Measurements from ENCODE around the gene UGT1A10.

UGT1A10 gene

DNA sequence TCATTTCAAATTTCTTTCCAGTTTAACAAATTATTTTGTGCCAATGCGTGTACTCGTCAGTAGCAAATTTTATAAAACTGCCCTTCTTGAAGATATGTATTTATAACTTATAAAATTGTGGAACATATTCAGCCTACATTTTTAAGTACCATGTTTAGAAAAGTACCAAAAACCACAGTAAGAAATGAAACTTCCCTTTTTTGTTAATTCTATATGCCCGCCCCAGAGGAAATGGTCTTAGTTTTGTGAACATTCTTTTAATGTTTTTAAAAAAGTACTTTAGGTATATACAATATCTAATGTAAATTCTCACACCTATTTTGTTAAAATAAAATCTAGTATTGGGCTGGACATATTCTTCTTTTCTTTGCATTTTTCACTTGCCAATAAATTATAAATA, 36.6 kb downstream of the UGT1A10 start:
- Histone ChIP-seq H3K9me3 (ENCODE audit: control insufficient read depth, insufficient read depth, low read length) (no peaks in the 10 kb centered on the region), H3K36me3 (ENCODE audit: insufficient read depth, low read length) (no peaks in the 10 kb centered on the region)

DNA sequence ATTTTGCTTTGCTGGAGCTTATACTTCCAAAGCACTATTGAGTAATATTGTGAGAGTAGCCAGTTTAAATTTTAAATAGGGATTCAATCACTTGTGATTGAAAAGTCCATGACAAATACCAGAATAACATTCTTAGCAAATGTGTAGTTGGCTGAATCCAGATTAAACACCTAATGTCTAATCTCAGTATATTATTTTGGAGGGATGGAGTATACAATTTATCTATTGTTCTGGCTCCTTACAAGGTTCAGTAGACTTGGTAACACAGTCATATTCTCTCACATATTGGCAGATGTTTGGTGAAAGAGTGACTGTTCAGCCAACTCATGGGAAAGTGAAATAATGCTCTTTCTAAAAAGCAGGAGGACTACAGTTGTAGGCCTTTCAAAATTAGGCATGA, 37.6 kb downstream of the UGT1A10 start:
- no peaks in the 10 kb centered on the region for H3K36me3 ChIP-seq (ENCODE audit: insufficient read depth, low read length)
- no peak overlapping the region for H3K9ac ChIP-seq (ENCODE audit: low read depth, low read length)
- H3K9me3 ChIP-seq (ENCODE audit: control insufficient read depth, insufficient read depth, low read length): no peaks in the 10 kb centered on the region
- no peaks in the 10 kb centered on the region for H3K4me1 ChIP-seq (ENCODE audit: insufficient read depth, low read length)

More for the DNA sequence above, 36.6 kb downstream of the UGT1A10 start:
- Histone ChIP-seq H3K9ac (ENCODE audit: low read depth, low read length) (no peak overlapping the region), H3K4me1 (ENCODE audit: insufficient read depth, low read length) (no peaks in the 10 kb centered on the region)

DNA sequence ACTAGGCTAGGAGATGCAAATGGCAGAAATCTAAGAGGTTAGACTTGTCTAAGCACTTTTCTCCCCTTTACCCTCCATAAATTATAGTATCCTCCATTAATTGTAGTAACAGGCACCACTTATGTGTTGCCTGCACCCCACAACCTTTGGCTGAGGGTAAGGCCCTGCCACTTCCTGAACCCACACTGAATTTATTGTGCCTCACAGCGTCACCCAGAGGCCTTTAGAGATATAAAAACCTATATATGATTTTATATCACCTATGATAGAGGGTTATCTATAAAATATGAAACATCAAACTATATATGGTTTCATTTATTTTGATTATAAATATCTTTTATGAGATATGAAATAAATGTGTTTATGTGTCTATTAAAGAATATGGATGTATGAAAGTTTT, 38.1 kb downstream of the UGT1A10 start:
- Histone ChIP-seq H3K36me3 (ENCODE audit: insufficient read depth, low read length) (no peaks in the 10 kb centered on the region), H3K4me1 (ENCODE audit: insufficient read depth, low read length) (no peaks in the 10 kb centered on the region), H3K9me3 (ENCODE audit: control insufficient read depth, insufficient read depth, low read length) (no peaks in the 10 kb centered on the region), H3K9ac (ENCODE audit: low read depth, low read length) (no peak overlapping the region)

DNA sequence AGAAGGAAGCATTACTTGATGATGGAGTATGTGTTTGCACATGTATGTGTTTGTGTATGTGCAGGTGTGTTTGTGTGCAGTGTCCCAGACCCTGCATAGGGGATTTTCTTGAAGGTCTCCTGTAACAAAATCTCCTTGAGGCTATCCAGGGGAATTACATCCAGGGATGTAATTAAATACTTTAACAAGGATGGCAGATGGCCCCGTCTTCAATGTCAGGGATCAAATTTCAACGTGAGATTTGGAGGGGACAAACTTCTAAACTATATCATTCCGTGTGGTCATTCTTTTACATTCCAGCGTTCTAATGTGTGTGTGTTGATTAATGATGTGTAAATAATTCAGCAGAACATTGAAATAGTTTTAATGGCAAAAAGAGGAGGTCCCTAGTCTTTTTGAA, 38.7 kb downstream of the UGT1A10 start:
- no peak overlapping the region for H3K9ac ChIP-seq (ENCODE audit: low read depth, low read length)
- no peaks in the 10 kb centered on the region for H3K4me1 ChIP-seq (ENCODE audit: insufficient read depth, low read length)
- no peaks in the 10 kb centered on the region for H3K9me3 ChIP-seq (ENCODE audit: control insufficient read depth, insufficient read depth, low read length)
- H3K36me3 ChIP-seq (ENCODE audit: insufficient read depth, low read length): no peaks in the 10 kb centered on the region

DNA sequence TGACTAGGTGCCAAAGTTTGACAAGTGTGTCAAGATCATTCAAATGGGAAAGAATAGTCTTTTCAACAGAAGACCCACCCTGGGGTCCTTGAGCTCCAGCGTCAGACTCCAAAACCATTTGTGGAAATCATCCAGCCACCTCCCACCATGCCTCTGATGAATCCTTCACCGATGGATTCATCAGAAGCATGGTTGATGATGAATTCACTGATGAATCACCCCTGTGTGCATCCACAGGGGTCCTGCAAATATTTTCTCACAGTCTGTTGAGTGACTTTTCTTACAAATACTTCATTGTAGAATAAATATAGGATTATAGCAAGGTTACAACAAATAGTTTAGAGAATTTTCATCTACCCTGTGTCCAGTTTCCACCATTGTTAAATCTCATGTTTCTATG, 39.8 kb downstream of the UGT1A10 start:
- Histone ChIP-seq H3K36me3 (ENCODE audit: insufficient read depth, low read length) (no peaks in the 10 kb centered on the region), H3K9me3 (ENCODE audit: control insufficient read depth, insufficient read depth, low read length) (no peaks in the 10 kb centered on the region), H3K9ac (ENCODE audit: low read depth, low read length) (no peak overlapping the region), H3K4me1 (ENCODE audit: insufficient read depth, low read length) (no peaks in the 10 kb centered on the region; the same call in 1 of the 2 replicates)

DNA sequence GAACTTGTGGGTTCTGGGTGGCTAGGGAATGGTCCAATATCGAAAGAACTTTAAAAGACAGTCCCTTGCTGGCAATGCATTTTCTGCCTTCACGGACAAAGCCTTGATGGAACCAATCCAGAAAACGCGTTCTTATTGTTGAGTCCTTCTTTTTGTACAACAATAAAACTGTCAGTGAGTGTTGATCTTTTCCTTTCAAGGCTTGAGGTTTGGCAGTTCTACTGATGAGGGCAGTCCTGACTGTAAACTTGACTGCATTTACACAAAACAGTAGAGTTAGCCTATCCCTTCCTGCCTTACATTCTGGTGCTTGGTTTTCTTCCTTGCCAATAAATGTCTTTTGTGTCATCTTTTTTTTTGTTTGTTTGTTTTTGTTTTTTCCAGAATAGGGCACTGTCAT, 42.9 kb downstream of the UGT1A10 start:
- Histone ChIP-seq H3K9me3 (ENCODE audit: control insufficient read depth, insufficient read depth, low read length) (no peaks in the 10 kb centered on the region), H3K36me3 (ENCODE audit: insufficient read depth, low read length) (no peaks in the 10 kb centered on the region), H3K9ac (ENCODE audit: low read depth, low read length) (no peak overlapping the region), H3K4me1 (ENCODE audit: insufficient read depth, low read length) (no peaks in the 10 kb centered on the region; the same call in 1 of the 2 replicates)

DNA sequence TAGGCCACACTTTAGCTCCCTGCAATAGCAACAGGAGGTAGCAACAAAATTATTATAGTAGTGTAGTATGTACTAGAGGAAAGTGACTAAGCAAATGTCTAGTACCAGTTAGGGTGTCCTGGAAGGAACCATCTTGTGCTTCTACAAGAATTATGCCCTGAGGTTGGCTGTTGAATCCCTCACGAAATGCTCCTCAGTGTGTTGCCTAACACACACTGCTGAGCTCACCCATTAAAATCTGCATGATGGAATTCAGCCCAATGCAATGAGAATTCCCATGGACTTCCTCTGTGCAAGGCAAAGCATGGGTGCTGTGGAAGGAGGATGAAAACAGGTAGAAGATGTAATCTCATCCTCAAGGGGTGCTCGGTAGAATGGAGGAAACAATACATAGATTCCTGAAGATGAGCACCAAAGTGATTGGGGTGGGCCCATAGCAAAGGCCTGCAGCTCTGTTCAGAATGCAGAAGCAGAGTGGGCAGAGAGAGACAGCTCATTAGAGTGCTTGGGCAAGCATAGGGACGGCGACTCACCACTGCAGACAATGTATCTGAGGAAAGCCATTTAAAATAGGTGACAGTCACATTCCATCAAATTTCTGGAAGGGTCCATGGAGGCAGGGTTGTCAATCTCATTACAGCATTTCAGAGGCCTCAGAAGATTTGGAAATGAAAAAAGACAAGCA, 44.3 kb downstream of the UGT1A10 start:
- Histone ChIP-seq H3K4me1 (ENCODE audit: insufficient read depth, low read length) (no peaks in the 10 kb centered on the region; the same call in 1 of the 2 replicates), H3K9ac (ENCODE audit: low read depth, low read length) (no peak overlapping the region), H3K36me3 (ENCODE audit: insufficient read depth, low read length) (no peaks in the 10 kb centered on the region), H3K9me3 (ENCODE audit: control insufficient read depth, insufficient read depth, low read length) (no peaks in the 10 kb centered on the region)

DNA sequence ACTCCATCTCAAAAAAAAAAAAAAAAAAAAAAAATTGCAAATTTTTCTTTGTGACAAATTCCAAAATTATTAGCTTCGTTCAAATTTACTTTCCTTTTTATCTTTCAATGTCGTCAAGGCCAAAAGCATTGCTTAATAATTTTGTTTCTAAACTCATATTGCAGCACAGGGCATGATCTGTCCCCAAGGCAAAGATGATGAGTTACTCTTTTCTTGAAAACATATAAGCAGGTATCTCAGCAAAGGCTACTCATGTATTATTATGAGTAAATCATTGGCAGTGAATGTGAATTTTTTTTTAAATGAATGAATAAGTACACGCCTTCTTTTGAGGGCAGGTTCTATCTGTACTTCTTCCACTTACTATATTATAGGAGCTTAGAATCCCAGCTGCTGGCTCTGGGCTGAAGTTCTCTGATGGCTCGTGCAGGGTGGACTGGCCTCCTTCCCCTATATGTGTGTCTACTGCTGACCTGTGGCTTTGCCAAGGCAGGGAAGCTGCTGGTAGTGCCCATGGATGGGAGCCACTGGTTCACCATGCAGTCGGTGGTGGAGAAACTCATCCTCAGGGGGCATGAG, 45.4 kb downstream of the UGT1A10 start, which contains the start of gene UGT1A7:
Gene UGT1A7, plus strand, starts transcription at position 381 of the 579 bp plus-strand sequence. Its CDS starts 37 bp downstream, at position 418.
- no peaks in the 10 kb centered on the region; the same call in 1 of the 2 replicates for H3K4me1 ChIP-seq (ENCODE audit: insufficient read depth, low read length)
- H3K9ac ChIP-seq (ENCODE audit: low read depth, low read length): no peak within 1 kb of the TSS
- no peaks in the 10 kb centered on the region for H3K36me3 ChIP-seq (ENCODE audit: insufficient read depth, low read length)
- H3K9me3 ChIP-seq (ENCODE audit: control insufficient read depth, insufficient read depth, low read length): no peaks in the 10 kb centered on the region

DNA sequence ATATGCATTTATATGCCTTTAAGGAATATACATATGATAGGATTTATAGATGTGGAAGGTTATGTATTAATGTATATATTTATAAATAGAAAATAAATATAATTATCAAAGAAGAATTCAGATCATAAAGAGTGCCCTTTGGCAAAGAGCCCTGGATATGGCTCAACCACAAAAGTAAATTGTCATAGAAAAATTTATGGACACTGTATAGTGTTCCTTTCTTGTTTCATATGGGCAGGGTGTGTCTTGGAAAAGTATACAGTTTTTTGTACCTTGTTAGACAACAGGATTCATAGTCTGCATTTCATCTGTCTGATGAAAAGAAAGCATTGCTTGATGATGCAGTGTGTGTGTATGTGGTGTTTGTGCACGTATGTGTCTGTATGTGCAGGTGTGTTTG, 48.4 kb downstream of the UGT1A10 start:
- no peaks in the 10 kb centered on the region for H3K9me3 ChIP-seq (ENCODE audit: control insufficient read depth, insufficient read depth, low read length)
- H3K9ac ChIP-seq (ENCODE audit: low read depth, low read length): no peak overlapping the region
- no peaks in the 10 kb centered on the region for H3K36me3 ChIP-seq (ENCODE audit: insufficient read depth, low read length)
- no peaks in the 10 kb centered on the region; the same call in 1 of the 2 replicates for H3K4me1 ChIP-seq (ENCODE audit: insufficient read depth, low read length)

DNA sequence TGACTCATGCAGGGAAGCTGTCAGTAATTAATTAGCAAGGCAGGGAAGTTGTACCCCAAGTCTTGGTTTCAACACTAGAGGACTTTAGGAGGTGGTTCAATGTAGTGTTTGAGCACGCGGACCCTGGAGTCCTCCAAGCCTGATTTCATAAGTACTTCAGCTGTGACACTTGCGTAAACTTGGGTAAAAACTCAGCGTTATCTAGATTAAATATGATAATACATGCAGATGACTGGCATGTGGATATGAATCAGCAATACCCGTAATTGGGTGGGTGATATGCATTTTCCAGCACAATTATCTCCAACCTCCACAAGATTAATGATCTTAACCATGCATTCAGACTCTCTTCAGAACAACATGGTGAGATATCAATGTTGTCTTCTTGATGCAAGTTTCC, 50.7 kb downstream of the UGT1A10 start:
- H3K9me3 ChIP-seq (ENCODE audit: control insufficient read depth, insufficient read depth, low read length): no peaks in the 10 kb centered on the region
- no peak overlapping the region for H3K9ac ChIP-seq (ENCODE audit: low read depth, low read length)
- no peaks in the 10 kb centered on the region for H3K36me3 ChIP-seq (ENCODE audit: insufficient read depth, low read length)
- H3K4me1 ChIP-seq (ENCODE audit: insufficient read depth, low read length): peaks cover 12% of the 10 kb centered on the region

DNA sequence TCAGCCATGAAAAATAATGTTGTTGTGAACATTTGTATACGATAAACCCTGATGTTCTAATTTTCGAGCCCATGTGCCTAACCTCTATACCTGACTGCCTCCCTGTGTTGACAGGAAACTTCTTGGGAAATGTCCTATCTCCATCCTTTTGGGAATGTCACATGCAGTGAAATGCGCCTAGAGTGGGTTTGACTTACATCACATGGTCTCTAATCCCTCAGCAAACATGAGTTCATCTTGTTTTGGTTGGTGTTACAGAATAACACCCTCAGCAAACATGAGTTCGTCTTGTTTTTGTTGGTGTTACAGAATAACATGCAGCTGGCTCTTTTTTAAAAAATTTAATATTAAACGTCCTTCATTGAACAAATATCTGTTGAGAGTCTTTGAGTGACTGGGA, 52.1 kb downstream of the UGT1A10 start:
- H3K4me1 ChIP-seq (ENCODE audit: insufficient read depth, low read length): peaks cover 16% of the 10 kb centered on the region
- H3K36me3 ChIP-seq (ENCODE audit: insufficient read depth, low read length): no peaks in the 10 kb centered on the region
- no peak overlapping the region for H3K9ac ChIP-seq (ENCODE audit: low read depth, low read length)
- H3K9me3 ChIP-seq (ENCODE audit: control insufficient read depth, insufficient read depth, low read length): no peaks in the 10 kb centered on the region

DNA sequence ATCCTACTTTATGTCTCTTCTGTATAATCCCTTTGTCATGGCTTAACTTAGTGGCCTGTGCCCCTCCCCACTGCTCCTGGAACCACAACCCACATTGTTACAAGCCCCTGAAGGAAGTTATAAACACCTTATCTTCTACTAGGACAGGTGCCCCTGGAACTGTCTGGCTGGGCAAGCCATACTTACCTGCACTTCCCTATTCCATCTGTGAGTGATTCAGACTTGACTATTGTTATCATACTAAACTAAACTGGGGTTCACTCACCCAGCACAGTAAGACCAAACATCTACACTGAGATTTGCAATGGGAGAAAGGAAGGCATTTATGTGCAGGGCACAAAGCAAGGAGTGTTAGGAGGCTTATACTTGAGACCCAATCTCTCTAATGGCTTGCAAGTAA, 52.8 kb downstream of the UGT1A10 start:
- Histone ChIP-seq H3K9ac (ENCODE audit: low read depth, low read length) (no peak overlapping the region), H3K36me3 (ENCODE audit: insufficient read depth, low read length) (no peaks in the 10 kb centered on the region), H3K9me3 (ENCODE audit: control insufficient read depth, insufficient read depth, low read length) (no peaks in the 10 kb centered on the region), H3K4me1 (ENCODE audit: insufficient read depth, low read length) (peaks cover 16% of the 10 kb centered on the region)

DNA sequence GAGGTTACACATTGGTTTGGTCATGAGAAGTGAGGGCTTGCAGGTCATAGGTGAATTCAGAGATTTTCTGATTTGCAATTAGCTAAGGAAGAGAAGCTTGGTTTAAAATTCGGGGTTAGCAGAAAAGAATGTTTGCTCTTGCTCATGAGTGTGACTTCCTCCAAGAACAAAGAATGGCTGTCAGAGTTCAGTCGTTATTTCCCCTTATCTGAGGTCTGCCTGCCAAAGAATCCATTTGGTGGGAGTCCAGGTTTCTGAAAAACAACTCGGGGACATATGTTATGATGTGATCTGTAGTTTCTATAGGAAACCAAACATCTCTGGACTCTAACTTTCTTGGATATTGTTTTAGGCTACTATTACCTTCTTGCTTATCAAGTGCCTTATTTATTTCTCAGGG, 53.3 kb downstream of the UGT1A10 start:
- Histone ChIP-seq H3K9me3 (ENCODE audit: control insufficient read depth, insufficient read depth, low read length) (no peaks in the 10 kb centered on the region), H3K9ac (ENCODE audit: low read depth, low read length) (no peak overlapping the region), H3K4me1 (ENCODE audit: insufficient read depth, low read length) (peaks cover 16% of the 10 kb centered on the region), H3K36me3 (ENCODE audit: insufficient read depth, low read length) (no peaks in the 10 kb centered on the region)

DNA sequence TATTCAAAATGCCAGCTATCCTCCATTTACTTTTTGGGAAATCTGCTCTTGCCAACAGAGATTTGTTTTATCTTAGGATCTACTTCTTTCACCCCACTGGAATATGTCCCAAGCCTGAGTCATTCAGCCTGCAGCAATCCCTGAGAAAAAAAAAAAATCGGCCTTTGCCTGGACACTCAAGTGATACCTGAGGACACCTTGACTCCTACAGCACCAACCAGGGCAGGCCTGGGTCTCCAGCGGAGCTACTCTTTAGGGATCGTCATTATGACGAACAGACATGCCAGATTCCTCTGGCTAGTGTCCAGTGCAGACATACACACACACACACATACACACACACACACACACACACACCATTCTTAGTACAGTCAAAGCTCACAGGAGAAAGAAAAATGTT, 54.2 kb downstream of the UGT1A10 start:
- Histone ChIP-seq H3K9ac (ENCODE audit: low read depth, low read length) (no peak overlapping the region), H3K36me3 (ENCODE audit: insufficient read depth, low read length) (no peaks in the 10 kb centered on the region), H3K9me3 (ENCODE audit: control insufficient read depth, insufficient read depth, low read length) (no peaks in the 10 kb centered on the region), H3K4me1 (ENCODE audit: insufficient read depth, low read length) (peaks cover 16% of the 10 kb centered on the region)
